ENCODE results near the gene RAVER1. TPM values are rescaled to one million over a fixed set of nuclear protein-coding genes. Genes with fewer than 3 reads are reported as not detected.

The RAVER1 gene
- total RNA-seq, 1 donor from 2014 or later, result 11.1 TPM

GRCh38 chr19:10315335-10316214 lies 17.8 kb downstream of the RAVER1 start, which contains the start of gene FDX2:
Gene FDX2, minus strand, starts transcription at chr19:10316015. Its CDS starts 19 bp downstream, at chr19:10315996.
- peaks cover 19% of the 10 kb centered on the region for H3K4me1 ChIP-seq
- no peaks in the 10 kb centered on the region for H3K9me3 ChIP-seq (replicated peaks)
- H3K27me3 ChIP-seq (ENCODE audit: low read depth), result no peaks in the 10 kb centered on the region
- DNase-seq, result peak; percentile 90
- H3K27ac ChIP-seq (replicated peaks), result peak within 1 kb of the TSS; percentile 72
- TF ChIP-seq CTCF (IDR thresholded peaks at IDR 0.05; ENCODE audit: borderline replicate concordance), result no peak
- intact Hi-C loops (cut with micrococcal nuclease), result no loop called here
- H3K4me3 ChIP-seq, result peak within 1 kb of the TSS; percentile 99
- peaks cover 41% of the 10 kb centered on the region for H3K36me3 ChIP-seq

- no peaks in the 10 kb centered on the region for H3K27me3 ChIP-seq (ENCODE audit: low read depth)
- no peak for DNase-seq
- no peaks in the 10 kb centered on the region for H3K9me3 ChIP-seq (replicated peaks)
Observed at GRCh38 chr19:10309423-10309822, 23.9 kb downstream of the RAVER1 start, which contains the start of gene ZGLP1. Gene ZGLP1, minus strand, starts transcription at chr19:10309815.

GRCh38 chr19:10306327-10306726 lies 27.0 kb downstream of the RAVER1 start:
- intact Hi-C loops (cut with micrococcal nuclease), result no loop called here
- DNase-seq, result no peak
- no peaks in the 10 kb centered on the region for H3K4me1 ChIP-seq

More at GRCh38 chr19:10309423-10309822, 23.9 kb downstream of the RAVER1 start, which contains the start of gene ZGLP1:
- intact Hi-C loops (cut with micrococcal nuclease), result no loop called here
- H3K4me3 ChIP-seq, result no peak within 1 kb of the TSS
- no peaks in the 10 kb centered on the region for H3K4me1 ChIP-seq
- peaks cover 5% of the 10 kb centered on the region for H3K36me3 ChIP-seq
- no peak for TF ChIP-seq CTCF (IDR thresholded peaks at IDR 0.05; ENCODE audit: borderline replicate concordance)
- no peak within 1 kb of the TSS for H3K27ac ChIP-seq (replicated peaks)

GRCh38 chr19:10305139-10305806 lies 28.1 kb downstream of the RAVER1 start:
- intact Hi-C loops (cut with micrococcal nuclease), result no loop called here
- Histone ChIP-seq H3K27ac (replicated peaks) (no peak overlapping the region), H3K27me3 (ENCODE audit: low read depth) (peaks cover 24% of the 10 kb centered on the region), H3K9me3 (replicated peaks) (no peaks in the 10 kb centered on the region), H3K4me3 (no peak overlapping the region), H3K4me1 (no peaks in the 10 kb centered on the region), H3K36me3 (peaks cover 4% of the 10 kb centered on the region)
- no peak for DNase-seq
- TF ChIP-seq CTCF (IDR thresholded peaks at IDR 0.05; ENCODE audit: borderline replicate concordance), result no peak

More at GRCh38 chr19:10306327-10306726, 27.0 kb downstream of the RAVER1 start:
- Histone ChIP-seq H3K4me3 (no peak overlapping the region), H3K9me3 (replicated peaks) (no peaks in the 10 kb centered on the region), H3K36me3 (peaks cover 5% of the 10 kb centered on the region), H3K27ac (replicated peaks) (no peak overlapping the region), H3K27me3 (ENCODE audit: low read depth) (peaks cover 18% of the 10 kb centered on the region)
- no peak for TF ChIP-seq CTCF (IDR thresholded peaks at IDR 0.05; ENCODE audit: borderline replicate concordance)

- Histone ChIP-seq H3K27me3 (ENCODE audit: low read depth) (peaks cover 61% of the 10 kb centered on the region), H3K9me3 (replicated peaks) (no peaks in the 10 kb centered on the region), H3K27ac (replicated peaks) (no peak overlapping the region), H3K36me3 (no peaks in the 10 kb centered on the region), H3K4me1 (peaks cover 14% of the 10 kb centered on the region), H3K4me3 (no peak overlapping the region)
- no peak for TF ChIP-seq CTCF (IDR thresholded peaks at IDR 0.05; ENCODE audit: borderline replicate concordance)
- intact Hi-C loops (cut with micrococcal nuclease), result no loop called here
- DNase-seq, result no peak
Observed at GRCh38 chr19:10299545-10300458, 33.5 kb downstream of the RAVER1 start.
